OCI-LY1 (cell line): ENCODE results near the gene IER3IP1.

Source experiments
- H2AFZ ChIP-seq: fragments of 200-600 bp; sonication (generic), shearing (Covaris generic); 2 replicates; pipeline ENCODE4 v1.6.0; 2014; ENCODE audit warnings: antibody characterized with exemption, mild to moderate bottlenecking, low read length
- H3F3A ChIP-seq: fragments of 200-600 bp; sonication (generic), shearing (Covaris generic); 2 replicates; pipeline ENCODE4 v1.6.0; 2014; ENCODE audit warnings: mild to moderate bottlenecking, antibody characterized with exemption, low read length, moderate library complexity; ENCODE audit not compliant: insufficient read depth
- H3K27ac ChIP-seq: fragments of 200-600 bp; sonication (generic); 2 replicates; pipeline ENCODE4 v1.5.1; 2014; ENCODE audit warnings: low read length, mixed run types, mild to moderate bottlenecking, low read depth; ENCODE audit not compliant: poor library complexity, severe bottlenecking
- H3K27me3 ChIP-seq: fragments of 200-600 bp; sonication (generic); 2 replicates; pipeline ENCODE4 v1.6.0; 2014; ENCODE audit warnings: antibody characterized with exemption, mild to moderate bottlenecking, low read length, moderate library complexity; ENCODE audit not compliant: insufficient read depth
- H3K36me3 ChIP-seq: fragments of 200-600 bp; sonication (generic); 2 replicates; pipeline ENCODE4 v1.6.1; 2014; ENCODE audit warnings: mild to moderate bottlenecking, antibody characterized with exemption, low read length, moderate library complexity, mixed read lengths; ENCODE audit not compliant: insufficient read depth
- H3K4me1 ChIP-seq: fragments of 200-600 bp; sonication (generic); 2 replicates; pipeline ENCODE4 v1.5.1; 2014; ENCODE audit warnings: mild to moderate bottlenecking, low read length, moderate library complexity; ENCODE audit not compliant: insufficient read depth, severe bottlenecking
- H3K4me2 ChIP-seq: fragments of 200-600 bp; sonication (generic), shearing (Covaris generic); 2 replicates; pipeline ENCODE4 v1.6.1; 2014; ENCODE audit warnings: low read length
- H3K4me3 ChIP-seq: fragments of 200-600 bp; sonication (generic); 2 replicates; pipeline ENCODE4 v1.5.1; 2014; ENCODE audit warnings: low read length, low read depth, mild to moderate bottlenecking, mixed read lengths; ENCODE audit not compliant: poor library complexity, severe bottlenecking
- H3K79me2 ChIP-seq: fragments of 200-600 bp; shearing (Covaris generic); 2 replicates; pipeline ENCODE4 v1.6.1; 2016; ENCODE audit warnings: mixed run types, low read length, mixed read lengths; ENCODE audit not compliant: insufficient read depth
- H3K9ac ChIP-seq: fragments of 200-600 bp; sonication (generic), shearing (Covaris generic); 2 replicates; pipeline ENCODE4 v1.6.1; 2014; ENCODE audit warnings: mild to moderate bottlenecking, low read length, mixed read lengths
- H3K9me2 ChIP-seq: fragments of 200-600 bp; sonication (generic), shearing (Covaris generic); 2 replicates; pipeline ENCODE4 v1.6.1; 2014; ENCODE audit warnings: low read depth, mild to moderate bottlenecking, low read length, mixed read lengths
- H3K9me3 ChIP-seq: fragments of 200-600 bp; shearing (Covaris generic); 2 replicates; pipeline ENCODE4 v1.6.1; 2014; ENCODE audit warnings: low read length, mixed read lengths
- H4K20me1 ChIP-seq: fragments of 200-600 bp; sonication (generic), shearing (Covaris generic); 2 replicates; pipeline ENCODE4 v1.6.0; 2016; ENCODE audit warnings: mild to moderate bottlenecking, low read length; ENCODE audit not compliant: insufficient read depth
- CTCF ChIP-seq: fragments of 200-600 bp; sonication (generic), shearing (Covaris generic); IDR thresholded peaks from 2 replicates; pipeline ENCODE4 v1.5.1; 2017; ENCODE audit warnings: mild to moderate bottlenecking, antibody characterized with exemption, low read length, moderate library complexity, mixed read lengths
- EZH2 ChIP-seq: fragments of 200-600 bp; sonication (generic), shearing (Covaris generic); IDR thresholded peaks from 2 replicates; pipeline ENCODE4 v1.8.0; 2017; ENCODE audit warnings: borderline replicate concordance, mixed run types, mild to moderate bottlenecking, antibody characterized with exemption, low read length, moderate library complexity, mixed read lengths

IER3IP1 gene

GRCh38 chr18:47110492-47111274, 65.5 kb downstream of the IER3IP1 start:
- TF ChIP-seq EZH2 (no peak), CTCF (no peak)
- Histone ChIP-seq H3F3A (no peaks in the 10 kb centered on the region), H3K9ac (no peak overlapping the region), H3K9me2 (no peaks in the 10 kb centered on the region), H3K4me1 (no peaks in the 10 kb centered on the region), H3K79me2 (no peaks in the 10 kb centered on the region), H3K4me3 (no peak overlapping the region), H3K4me2 (no peak overlapping the region), H3K27me3 (no peaks in the 10 kb centered on the region), H2AFZ (no peak overlapping the region), H4K20me1 (no peaks in the 10 kb centered on the region), H3K36me3 (peaks cover 45% of the 10 kb centered on the region), H3K9me3 (no peaks in the 10 kb centered on the region), H3K27ac (no peak overlapping the region)

- H3K4me2 ChIP-seq, result no peak overlapping the region
- no peaks in the 10 kb centered on the region for H3K9me2 ChIP-seq
- no peaks in the 10 kb centered on the region for H4K20me1 ChIP-seq
- no peak overlapping the region for H3K27ac ChIP-seq
- H3K9me3 ChIP-seq, result no peaks in the 10 kb centered on the region
- H3K27me3 ChIP-seq, result no peaks in the 10 kb centered on the region
- H3K36me3 ChIP-seq, result peaks cover 42% of the 10 kb centered on the region
- H3K9ac ChIP-seq, result no peak overlapping the region
- H2AFZ ChIP-seq, result no peak overlapping the region
- no peaks in the 10 kb centered on the region for H3F3A ChIP-seq
- TF ChIP-seq EZH2 (no peak), CTCF (no peak)
- no peaks in the 10 kb centered on the region for H3K4me1 ChIP-seq
- no peak overlapping the region for H3K4me3 ChIP-seq
- no peaks in the 10 kb centered on the region for H3K79me2 ChIP-seq
Measured at GRCh38 chr18:47109720-47110119, 66.4 kb downstream of the IER3IP1 start.

- no peak overlapping the region for H3K9ac ChIP-seq
- no peaks in the 10 kb centered on the region for H3K4me1 ChIP-seq
- H3K79me2 ChIP-seq, result no peaks in the 10 kb centered on the region
- TF ChIP-seq CTCF (no peak), EZH2 (no peak)
- no peaks in the 10 kb centered on the region for H4K20me1 ChIP-seq
- no peaks in the 10 kb centered on the region for H3K9me2 ChIP-seq
- no peaks in the 10 kb centered on the region for H3K27me3 ChIP-seq
- H2AFZ ChIP-seq, result no peak overlapping the region
- no peaks in the 10 kb centered on the region for H3F3A ChIP-seq
- no peak overlapping the region for H3K27ac ChIP-seq
- no peak overlapping the region for H3K4me3 ChIP-seq
- no peaks in the 10 kb centered on the region for H3K9me3 ChIP-seq
- peaks cover 48% of the 10 kb centered on the region for H3K36me3 ChIP-seq
- H3K4me2 ChIP-seq, result no peak overlapping the region
Measured at GRCh38 chr18:47108998-47109405, 67.2 kb downstream of the IER3IP1 start.
